GM21619 (cell line): ENCODE results near the gene LIMS1.
"Not testable (repeated sequence)": the region's sequence is repeated elsewhere in the genome, so short reads cannot be mapped to it uniquely, and the experiment has no call there.

Experiments
- ATAC-seq: cut with Tn5 transposase; IDR thresholded peaks from one replicate; pipeline ENCODE4 v1.9.1; 2021; ENCODE audit not compliant: unreplicated experiment

LIMS1 gene

GRCh38 chr2:108632332-108633160, 98.3 kb downstream of the LIMS1 start:
- ATAC-seq = no peak

GRCh38 chr2:108633409-108633808, 99.1 kb downstream of the LIMS1 start:
- ATAC-seq = no peak

- no peak for ATAC-seq
Measured at GRCh38 chr2:108634011-108634410, 99.7 kb downstream of the LIMS1 start.

- no peak for ATAC-seq
Measured at GRCh38 chr2:108634576-108635160, 100.4 kb downstream of the LIMS1 start.

- peak; percentile 12 for ATAC-seq
Measured at GRCh38 chr2:108635630-108636354, 101.5 kb downstream of the LIMS1 start.

- peak; percentile 33 for ATAC-seq
Measured at GRCh38 chr2:108637304-108637669, 103.0 kb downstream of the LIMS1 start.

GRCh38 chr2:108640731-108641130, 106.5 kb downstream of the LIMS1 start:
- ATAC-seq = no peak

- no peak for ATAC-seq
Measured at GRCh38 chr2:108641756-108642155, 107.5 kb downstream of the LIMS1 start.

GRCh38 chr2:108643261-108643849, 109.1 kb downstream of the LIMS1 start:
- ATAC-seq = no peak

GRCh38 chr2:108643862-108644261, 109.6 kb downstream of the LIMS1 start:
- ATAC-seq = not testable (repeated sequence)

- ATAC-seq = not testable (repeated sequence)
Measured at GRCh38 chr2:108644446-108644845, 110.2 kb downstream of the LIMS1 start.

GRCh38 chr2:108648796-108649195, 114.5 kb downstream of the LIMS1 start:
- not testable (repeated sequence) for ATAC-seq

- not testable (repeated sequence) for ATAC-seq
Measured at GRCh38 chr2:108650465-108650864, 116.2 kb downstream of the LIMS1 start.

GRCh38 chr2:108651468-108651867, 117.2 kb downstream of the LIMS1 start:
- ATAC-seq = not testable (repeated sequence)

GRCh38 chr2:108652187-108652931, 118.1 kb downstream of the LIMS1 start:
- ATAC-seq = peak; percentile 92

- not testable (repeated sequence) for ATAC-seq
Measured at GRCh38 chr2:108653425-108653824, 119.2 kb downstream of the LIMS1 start.

- not testable (repeated sequence) for ATAC-seq
Measured at GRCh38 chr2:108653849-108654248, 119.6 kb downstream of the LIMS1 start.

GRCh38 chr2:108654521-108655125, 120.4 kb downstream of the LIMS1 start:
- ATAC-seq = not testable (repeated sequence)

GRCh38 chr2:108655270-108655669, 121.0 kb downstream of the LIMS1 start:
- ATAC-seq = not testable (repeated sequence)

GRCh38 chr2:108656282-108656681, 122.0 kb downstream of the LIMS1 start:
- not testable (repeated sequence) for ATAC-seq
